ENCODE data around the gene OOSP4B.
"Not testable (repeated sequence)": the region's sequence is repeated elsewhere in the genome, so short reads cannot be mapped to it uniquely, and the experiment has no call there.

OOSP4B gene

DNA sequence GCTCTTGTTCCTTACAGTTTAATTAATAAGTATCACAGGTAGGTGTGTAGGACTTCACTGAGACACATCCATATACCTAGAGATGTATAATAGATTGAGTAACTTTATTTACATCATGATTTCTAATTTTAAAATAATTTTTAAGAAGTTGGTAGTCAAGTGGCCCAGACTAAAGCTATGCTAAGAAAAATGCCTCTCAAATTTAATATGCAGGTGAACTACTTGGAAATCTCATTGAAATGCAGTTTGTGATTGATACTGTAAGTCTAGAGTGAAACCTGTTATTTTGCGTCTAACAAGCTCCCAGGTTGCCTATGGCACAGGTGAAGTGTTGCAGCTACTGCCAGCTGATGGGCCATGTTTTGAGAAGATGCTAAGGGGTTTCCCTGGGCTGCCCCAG is at the start of gene OOSP4B:
Gene OOSP4B (plus strand): TSS at position 301 of the 400 bp plus-strand sequence.
- no peak for DNase-seq

DNA sequence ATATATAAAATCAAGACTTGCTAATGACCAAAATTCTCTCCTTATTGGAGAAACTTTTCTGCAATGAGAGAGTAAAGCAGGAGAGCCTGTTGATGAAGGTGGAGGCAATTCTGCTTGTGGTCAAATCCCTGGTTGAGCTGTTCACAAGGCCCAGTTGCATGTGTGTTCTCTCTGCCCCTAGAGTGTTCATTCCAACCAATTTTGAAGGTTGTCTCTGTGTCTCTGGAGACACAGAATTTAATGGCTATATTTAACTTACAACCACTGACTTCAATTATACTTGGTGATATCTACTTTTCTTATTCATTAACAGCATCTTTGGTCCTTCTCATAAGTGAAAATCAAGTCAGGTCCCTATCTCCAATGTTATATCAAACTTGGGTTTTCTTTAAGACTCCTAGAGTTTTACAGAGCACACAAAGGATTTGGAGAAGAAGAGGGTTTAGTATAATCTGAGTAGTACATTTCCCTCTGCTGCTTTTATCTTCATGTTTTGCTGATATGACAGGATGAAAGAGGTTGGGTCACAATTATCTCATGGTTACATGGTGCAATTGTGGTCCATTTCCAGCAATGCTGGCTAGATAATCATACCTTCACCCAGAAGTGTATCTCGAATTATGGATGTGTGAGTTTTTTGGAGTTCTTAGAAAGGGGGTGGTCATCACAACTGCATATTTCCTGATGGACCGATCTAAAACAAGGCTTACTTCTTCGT is 49.1 kb upstream of the OOSP4B start:
- no peak for DNase-seq

DNA sequence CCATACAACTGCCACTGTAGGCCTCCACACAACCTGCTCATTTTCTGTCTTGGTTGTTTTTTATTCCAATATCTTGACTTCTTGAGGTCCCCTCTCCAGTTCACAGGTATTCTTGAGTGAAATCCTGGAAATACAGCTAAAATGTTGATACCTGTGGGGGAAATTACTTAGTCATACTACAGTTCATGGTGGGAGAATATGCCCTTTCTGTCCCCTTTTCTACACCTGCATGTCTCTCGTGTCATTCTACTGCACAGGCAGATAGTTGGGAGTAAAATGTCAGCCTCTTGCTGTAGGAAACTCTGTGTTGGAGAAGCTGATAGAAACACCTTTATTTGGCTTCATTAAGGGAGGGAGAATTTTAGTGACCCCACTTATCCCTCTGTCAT is 48.6 kb upstream of the OOSP4B start:
- no peak for DNase-seq

DNA sequence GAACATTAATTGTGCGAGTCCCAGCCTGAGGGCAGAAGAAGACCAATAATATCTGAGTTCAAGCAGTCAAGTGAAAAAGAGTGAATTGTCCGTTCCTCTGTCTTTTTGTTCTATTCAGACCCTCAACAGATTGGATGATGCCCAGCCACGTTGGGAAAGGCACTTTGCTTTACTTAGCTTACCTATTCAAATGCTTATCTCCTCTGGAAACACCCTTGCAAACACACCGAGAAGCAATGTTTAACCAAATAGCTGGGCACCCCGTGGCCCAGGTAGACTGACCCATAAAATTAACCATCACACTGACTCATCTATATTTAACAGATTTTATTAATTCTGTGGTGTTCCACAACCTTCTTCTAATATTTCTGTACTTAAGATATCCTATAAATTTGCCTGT is 43.9 kb upstream of the OOSP4B start:
- no peak for DNase-seq

DNA sequence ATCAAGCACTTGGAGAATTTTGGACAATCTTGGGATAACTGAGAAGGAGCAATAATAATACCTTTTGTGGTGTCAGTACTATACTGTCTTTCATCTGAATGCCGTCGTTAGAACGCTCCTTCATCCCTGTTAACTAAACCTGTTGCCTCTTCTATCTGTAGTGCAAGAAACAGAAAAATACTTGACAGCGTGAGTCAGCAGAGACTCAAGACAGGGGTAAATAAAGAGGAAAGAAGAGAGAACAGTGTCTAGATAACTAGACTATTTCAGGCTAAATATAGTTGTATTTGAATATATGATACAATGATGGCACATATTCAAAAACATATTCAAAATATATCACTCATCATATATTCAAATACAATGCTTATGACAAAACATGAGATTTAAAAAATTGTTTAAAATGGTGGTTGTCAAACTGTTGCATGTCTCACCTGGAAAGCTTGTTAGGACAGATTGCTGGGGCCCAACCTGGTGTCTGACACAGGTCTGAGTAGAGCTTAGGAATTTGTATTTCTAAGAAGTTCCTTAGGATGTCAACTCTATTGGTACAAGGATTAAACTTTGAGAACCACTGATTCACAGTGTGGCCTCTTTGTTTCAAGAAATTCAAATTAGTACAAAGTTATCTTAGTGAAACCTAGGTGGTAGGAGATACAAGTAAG is 35.7 kb upstream of the OOSP4B start:
- DNase-seq: no peak

DNA sequence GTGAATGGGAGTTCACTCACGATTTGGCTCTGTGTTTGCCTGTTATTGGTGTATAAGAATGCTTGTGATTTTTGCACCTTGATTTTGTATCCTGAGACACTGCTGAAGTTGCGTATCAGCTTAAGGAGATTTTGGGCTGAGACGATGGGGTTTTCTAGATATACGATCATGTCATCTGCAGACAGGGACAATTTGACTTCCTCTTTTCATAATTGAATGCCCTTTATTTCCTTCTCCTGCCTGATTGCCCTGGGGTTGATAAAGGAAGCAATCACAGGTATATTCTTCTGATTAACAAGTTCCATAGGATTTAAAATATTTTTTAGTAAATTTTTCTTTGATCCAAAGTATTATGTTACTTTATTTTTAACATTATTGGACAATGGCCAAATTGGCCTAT is 34.9 kb upstream of the OOSP4B start:
- not testable (repeated sequence) for DNase-seq

DNA sequence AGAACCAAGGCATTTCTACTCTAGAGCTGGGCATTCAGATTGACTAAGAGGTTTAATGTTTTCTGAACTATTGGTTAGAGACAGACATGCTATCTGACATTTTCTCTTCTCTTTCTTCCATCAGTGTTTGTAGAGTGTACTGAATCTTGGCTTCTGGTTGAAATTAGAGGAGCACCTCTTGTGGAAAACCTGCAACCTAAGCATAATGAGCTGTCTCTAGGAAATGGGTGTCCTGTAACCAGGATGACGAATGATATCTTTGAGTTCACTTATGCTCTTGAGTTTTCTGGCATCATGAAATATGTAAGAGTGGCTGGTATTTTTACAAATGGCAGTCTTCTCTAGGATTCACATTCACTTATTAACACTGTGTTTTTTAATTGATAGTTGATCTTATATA is 33.8 kb upstream of the OOSP4B start:
- no peak for DNase-seq

DNA sequence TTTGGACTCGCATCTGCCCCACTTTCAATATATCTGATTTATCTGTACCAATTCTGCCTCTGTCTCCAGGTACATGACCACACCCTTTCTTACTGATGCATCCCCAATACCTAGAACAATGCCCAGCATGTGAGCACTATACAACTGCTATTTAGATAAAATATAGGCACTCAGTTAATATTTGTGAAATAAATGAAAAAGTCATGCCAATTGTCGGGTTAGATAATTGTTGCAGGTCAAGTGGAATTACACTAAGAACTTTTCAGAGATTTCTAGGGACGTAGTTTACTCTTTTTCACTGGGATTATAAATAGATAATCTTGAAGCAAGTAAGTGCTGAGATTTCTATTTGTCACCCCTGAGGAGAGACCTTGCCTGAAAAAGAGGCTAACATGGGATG is 32.6 kb upstream of the OOSP4B start:
- no peak for DNase-seq

DNA sequence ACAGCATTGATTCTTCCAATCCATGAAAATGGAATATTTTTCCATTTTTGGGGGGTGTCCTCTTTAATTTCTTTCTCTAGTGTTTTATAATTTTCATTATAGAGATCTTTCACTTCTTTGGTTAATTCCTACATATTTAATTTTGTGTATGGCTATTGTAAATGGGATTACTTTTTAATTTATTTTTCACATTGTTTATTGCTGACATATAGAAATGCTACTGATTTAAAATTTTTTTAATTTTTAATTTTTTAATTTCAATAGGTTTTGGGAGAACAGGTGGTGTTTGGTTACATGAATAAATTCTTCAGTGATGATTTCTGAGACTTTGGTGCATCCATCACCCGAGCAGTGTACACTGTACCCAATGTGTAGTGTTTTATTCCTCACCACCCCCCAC is 26.6 kb upstream of the OOSP4B start:
- no peak for DNase-seq

DNA sequence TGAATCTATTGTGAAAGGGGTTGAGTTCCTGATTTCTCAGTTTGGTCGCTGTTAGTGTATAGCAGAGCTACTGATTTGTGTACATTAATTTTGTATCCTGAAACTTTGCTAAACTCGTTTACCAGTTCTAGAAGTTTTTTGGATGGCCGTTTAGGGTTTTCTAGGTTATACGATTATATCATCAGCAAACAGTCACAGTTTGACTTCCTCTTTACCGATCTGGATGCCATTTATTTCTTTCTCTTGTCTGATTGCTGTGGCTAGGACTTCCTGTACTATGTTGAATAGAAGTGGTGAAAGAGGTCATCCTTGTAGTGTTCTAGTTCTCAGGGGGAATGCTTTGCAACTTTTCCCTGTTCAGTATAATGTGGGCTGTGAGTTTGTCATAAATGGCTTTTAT is 24.6 kb upstream of the OOSP4B start:
- DNase-seq: no peak

DNA sequence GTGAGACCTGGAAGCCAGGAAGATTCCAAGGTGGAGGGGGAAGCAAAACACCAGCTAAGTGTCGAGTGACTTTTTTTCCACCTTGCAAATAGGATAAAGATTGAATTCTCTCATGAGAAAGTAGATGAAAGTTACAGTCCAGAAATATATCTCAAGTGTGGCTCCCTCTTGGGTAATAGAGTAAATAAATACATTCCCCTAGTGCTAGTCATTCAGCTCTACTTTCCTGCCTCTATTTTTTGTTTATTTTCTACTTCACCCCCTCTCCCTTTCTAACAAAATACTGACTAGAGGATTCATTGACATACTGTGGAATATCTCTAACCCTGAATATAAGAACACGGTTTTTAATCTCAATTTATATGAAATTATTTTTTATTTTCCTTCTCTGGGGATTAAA is 19.2 kb upstream of the OOSP4B start:
- no peak for DNase-seq

DNA sequence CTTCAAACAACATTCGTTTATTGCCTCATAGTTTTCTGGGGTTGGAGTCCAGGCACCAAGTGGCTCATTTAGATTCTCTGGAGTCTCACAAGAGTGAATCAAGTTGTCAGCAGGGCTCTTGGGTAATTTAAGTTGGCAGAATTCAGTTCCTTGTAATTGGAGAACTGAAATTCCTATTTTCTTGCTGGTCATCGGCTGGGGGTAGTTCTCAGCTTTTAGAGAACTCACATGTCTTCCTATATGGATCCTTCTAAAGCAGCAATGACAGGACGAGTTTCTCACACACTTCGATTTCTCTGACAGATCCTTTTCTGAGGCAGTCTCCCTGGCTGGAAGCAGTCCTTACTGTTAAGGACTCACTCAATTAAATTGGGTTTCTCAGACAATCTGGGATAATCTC is 17.3 kb upstream of the OOSP4B start:
- DNase-seq: no peak

DNA sequence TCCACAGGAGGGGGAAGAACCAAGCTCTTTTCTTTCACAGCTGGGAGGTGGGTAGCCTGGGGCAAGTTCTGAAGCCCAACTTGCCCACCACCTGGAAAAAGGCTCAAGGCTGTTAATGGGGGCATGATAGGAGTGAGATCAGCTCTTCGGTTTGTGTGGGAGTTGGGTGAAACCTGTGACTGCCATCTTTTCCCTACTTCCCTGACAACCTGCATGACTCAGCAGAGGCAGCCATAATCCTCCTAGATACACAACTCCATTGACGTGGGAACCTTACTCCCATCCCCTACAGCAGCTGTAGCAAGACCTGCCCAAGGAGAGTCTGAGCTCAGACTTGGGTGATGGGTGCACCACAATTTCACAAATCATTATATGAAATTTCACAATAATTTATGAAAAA is 13.3 kb upstream of the OOSP4B start:
- DNase-seq: no peak

DNA sequence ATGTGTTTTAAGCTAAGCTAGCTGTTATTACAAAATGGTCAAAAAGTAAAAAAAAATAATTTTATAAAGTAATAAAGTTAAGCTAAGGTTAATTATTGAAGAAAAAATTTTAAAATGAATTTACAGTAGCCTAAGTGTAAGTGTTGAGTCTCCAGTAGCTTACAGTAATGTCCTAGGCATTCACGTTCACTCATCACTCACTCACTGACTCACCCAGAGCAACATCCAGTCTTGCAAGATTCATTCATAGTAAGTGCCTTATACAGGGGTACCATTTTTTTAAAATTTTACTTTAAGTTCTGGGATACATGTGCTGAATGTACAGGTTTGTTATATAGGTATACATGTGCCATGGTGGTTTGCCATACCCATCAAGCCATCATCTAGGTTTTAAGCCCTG is 11.6 kb upstream of the OOSP4B start:
- no peak for DNase-seq

DNA sequence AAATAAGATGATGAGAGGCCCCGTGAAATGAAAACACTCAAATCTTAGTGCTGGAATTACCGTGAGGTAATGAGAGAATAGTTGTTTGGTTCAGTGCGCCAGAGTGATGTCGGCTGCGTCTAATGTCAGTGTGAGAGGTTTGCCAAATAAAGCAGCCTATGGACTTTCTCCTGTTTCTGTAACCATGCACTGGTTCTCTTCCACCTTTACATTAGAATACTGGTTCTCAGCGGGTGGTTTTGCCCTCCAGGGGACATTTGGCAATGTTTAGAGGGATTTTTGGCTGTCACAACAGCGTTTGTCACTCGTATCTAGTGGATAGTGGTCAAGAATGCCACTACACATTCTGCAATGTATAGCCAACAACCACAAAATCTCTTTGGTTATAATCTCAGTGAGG is 1.1 kb downstream of the OOSP4B start:
- no peak for DNase-seq

DNA sequence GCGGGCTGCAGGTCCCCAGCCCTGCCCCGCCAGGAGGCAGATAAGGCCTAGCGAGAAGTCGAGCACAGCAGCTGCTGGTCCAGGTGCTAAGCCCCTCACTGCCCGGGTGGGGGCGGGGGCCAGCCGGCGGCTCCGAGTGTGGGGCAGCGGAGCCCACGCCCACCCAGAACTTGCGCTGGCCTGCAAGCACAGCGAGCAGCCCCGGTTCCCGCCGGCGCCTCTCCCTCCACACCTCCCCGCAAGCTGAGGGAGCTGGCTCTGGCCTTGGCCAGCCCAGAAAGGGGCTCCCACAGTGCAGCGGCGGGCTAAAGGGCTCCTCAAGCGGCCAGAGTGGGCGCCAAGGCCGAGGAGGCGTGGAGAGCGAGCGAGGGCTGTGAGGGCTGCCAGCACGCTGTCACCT is 3.4 kb downstream of the OOSP4B start:
- DNase-seq: not testable (repeated sequence)

DNA sequence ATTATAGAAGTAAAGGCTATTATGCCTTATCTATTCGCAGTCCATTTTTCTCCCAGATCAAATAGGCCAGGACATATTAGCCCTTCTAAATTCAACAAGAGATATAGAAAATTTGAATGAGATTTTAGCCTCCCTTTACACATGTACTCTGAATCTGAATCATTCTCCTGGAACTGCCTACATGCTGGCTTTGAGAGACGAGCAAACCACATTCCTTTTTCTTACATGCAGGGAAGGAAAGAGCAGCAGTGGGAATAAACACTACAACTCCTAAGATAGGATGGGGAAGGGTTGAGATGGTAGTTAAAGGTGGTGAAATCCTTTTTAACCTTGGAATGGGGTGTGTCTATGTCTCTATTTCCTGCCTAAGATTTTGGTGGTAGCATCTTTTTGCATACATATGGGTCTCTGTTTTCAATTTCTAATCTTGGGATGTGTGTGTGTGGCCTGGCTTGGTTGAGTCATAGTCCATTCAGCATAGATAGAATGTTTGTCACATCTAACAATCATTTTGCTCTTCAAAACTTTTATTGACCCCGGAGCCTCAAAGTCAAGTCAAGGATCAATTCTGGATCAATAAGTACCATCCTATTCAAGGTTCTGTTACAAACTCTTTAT is 12.1 kb downstream of the OOSP4B start:
- DNase-seq: no peak

DNA sequence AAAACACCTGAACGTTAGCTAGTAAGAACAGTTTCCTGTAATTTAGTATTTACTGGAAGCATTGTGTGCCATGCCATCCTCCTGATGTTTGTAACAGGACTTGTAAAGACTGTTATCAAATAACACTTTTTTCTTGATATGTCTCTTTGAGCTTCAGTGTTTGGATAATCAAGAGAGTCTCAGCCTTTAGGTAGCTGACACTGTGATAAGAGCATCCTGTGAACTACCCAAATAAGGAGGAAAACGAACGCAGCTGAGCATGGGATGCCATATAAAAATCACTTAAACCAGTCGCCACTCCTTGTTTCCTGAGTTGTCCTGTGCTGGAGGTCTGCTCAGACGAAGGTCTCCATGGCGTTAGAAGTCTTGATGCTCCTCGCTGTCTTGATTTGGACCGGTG is 23.1 kb downstream of the OOSP4B start, which contains the start of gene OOSP2:
Gene OOSP2 (plus strand): TSS at position 301 of the 400 bp plus-strand sequence. CDS start 51 bp downstream, at position 352.
- DNase-seq: no peak

DNA sequence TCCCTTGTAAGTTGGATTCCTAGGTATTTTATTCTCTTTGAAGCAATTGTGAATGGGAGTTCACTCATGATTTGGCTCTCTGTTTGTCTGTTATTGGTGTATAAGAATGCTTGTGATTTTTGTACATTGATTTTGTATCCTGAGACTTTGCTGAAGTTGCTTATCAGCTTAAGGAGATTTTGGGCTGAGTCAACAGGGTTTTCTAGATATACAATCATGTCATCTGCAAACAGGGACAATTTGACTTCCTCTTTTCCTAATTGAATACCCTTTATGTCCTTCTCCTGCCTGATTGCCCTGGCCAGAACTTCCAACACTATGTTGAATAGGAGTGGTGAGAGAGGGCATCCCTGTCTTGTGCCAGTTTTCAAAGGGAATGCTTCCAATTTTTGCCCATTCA is 33.4 kb downstream of the OOSP4B start:
- not testable (repeated sequence) for DNase-seq

DNA sequence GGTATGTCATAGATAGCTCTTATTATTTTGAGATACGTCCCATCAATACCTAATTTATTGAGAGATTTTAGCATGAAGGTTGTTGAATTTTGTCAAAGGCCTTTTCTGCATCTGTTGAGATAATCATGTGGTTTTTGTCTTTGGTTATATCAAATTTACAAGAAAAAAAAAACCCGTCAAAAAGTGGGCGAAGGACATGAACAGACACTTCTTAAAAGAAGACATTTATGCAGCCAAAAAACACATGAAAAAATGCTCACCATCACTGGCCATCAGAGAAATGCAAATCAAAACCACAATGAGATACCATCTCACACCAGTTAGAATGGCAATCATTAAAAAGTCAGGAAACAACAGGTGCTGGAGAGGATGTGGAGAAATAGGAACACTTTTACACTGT is 33.9 kb downstream of the OOSP4B start:
- DNase-seq: not testable (repeated sequence)

DNA sequence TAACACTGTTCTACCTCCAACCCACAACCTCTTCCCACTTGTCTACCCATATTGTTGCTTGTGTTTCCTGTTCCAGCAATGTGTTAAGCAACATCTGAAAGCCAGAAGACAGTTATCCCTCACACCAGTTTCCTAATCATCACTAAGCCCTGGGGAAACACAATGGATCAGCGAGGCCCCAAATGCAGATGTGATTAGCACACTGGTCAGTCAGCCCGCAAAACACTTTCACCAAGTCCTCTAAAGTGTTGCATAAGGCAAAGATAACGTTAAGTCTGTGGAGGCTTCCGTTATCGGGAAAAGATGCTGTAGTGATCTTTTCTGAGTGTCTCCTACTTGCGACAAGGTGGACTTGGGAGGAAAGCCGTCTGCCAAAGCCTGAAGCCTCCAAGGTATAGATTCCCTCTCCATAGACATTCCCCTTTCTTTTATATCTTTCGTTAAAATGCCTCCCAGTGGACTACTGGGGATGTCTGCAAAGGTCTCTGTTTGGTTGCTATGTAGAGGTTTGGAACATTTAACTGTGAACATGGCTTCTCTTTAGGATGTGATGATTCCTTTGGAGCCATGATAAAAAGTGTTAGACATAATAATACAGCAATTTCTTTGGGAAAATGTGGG is 39.5 kb downstream of the OOSP4B start, which contains the start of gene MS4A3:
Gene MS4A3 (plus strand): TSS at position 317 of the 621 bp plus-strand sequence. CDS start 4,496 bp downstream, outside the sequence.
- DNase-seq: no peak

DNA sequence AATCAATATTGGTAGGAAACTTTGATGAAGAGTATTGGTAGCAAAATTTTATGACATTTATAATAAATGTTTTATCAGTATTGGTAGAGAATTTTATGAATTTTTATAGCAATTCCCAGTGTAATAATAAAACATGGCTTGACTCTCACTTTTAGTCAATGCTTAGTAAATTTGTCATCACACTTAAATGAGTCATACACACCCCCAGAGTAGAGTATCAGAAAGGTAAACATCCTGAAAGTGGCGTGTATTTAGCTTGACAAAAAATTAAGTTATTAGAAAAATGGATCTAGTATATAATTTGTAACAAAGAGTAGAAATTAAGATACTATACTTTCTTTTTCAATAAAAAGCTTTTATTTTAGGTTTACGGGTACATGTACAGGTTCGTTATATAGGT is 42.1 kb downstream of the OOSP4B start:
- no peak for DNase-seq

DNA sequence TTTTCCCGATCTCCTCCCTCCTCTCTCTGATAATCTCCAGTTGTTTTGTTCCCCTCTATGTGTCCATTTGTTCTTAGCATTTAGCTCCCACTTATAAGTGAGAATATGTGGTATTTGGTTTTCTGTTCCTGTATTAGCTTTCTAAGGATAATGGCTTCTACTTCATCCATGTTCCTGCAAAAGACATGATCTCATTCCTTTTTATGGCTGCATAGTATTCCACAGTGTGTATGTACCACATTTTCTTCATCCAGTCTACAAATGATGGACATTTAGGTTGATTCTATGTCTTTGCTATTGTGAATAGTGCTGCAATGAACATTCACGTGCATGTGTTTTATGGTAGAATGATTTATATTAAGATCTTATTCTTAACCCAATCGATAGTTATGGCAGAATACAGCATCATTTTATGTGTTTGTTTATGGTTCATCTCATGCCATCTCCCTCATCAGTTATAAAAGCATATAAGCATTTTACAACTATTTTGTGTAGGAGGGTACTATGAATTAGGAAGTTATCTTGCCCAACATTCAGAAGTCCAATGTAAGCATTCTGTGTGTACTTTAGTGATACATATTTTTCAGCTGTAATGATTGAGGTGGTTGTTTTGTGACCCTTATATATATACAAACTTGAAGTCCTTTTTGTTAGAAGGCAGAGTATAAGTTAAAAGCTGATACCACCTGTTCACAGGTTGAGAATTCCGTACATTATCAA is 42.7 kb downstream of the OOSP4B start:
- DNase-seq: no peak
